K562 (cell line): ENCODE data around the gene C12orf75. TPM values are rescaled to one million over a fixed set of nuclear protein-coding genes. Genes with fewer than 3 reads are reported as not detected.

ENCODE experiments used
- ATAC-seq: fragments of 200-7000 bp; cut with Tn5 transposase; 3 replicates; pipeline ENCODE4 v1.9.1; 2020; ENCODE audit warnings: moderate library complexity
- BruUV-seq: library from RNA; stranded (reverse); fragments of 400-500 nt; replicated peaks from 2 replicates; lab custom pipeline; 2021; lab: Mats Ljungman, UMichigan
- CTCF ChIA-PET: fragments of 300-600 bp; formaldehyde crosslinking; extraction: SDS; loops from one replicate; lab custom pipeline; 2021; ENCODE audit warnings: low intra/inter-chr PET ratio; lab: Yijun Ruan, JAX
- POLR2A ChIA-PET: fragments of 300-600, 350-650 bp; sonication (Branson Sonifier 250); formaldehyde crosslinking; extraction: SDS; loops from one replicate; lab custom pipeline; 2021; ENCODE audit warnings: antibody characterized with exemption, inconsistent platforms; lab: Yijun Ruan, JAX
- DNase-seq, 4 experiments: peaks; one replicate each; pipeline versions ENCODE4 v3.0.0 to v3.0.0-alpha.2; 2011 to 2018; ENCODE audit warnings: low spot score in 3 of 4, mixed read lengths in 3 of 4; ENCODE audit errors: extremely low read depth in 1 of 4
- FAIRE-seq: peaks from 2 replicates; lab custom pipeline; 2011; peaks lifted over from hg19 to GRCh38; lab: Jason Lieb, UNC
- H2AFZ ChIP-seq: 2 replicates; pipeline ENCODE4 v1.6.0; 2011; ENCODE audit warnings: low read depth, low read length, control low read depth, inconsistent platforms
- H3K27ac ChIP-seq: fragments of 200-600 bp; 3 replicates; pipeline ENCODE4 v1.8.0; 2011; ENCODE audit warnings: low read depth, mild to moderate bottlenecking, control low read depth, inconsistent platforms, low read length, moderate library complexity, mixed read lengths; ENCODE audit errors: extremely low read depth
- H3K27me3 ChIP-seq, 2 experiments: fragments of 300-600 bp in 1 of 2; 2 replicates in 1 of 2; 3 replicates in 1 of 2; pipeline versions ENCODE4 v1.6.0 to v1.8.0; 2011; ENCODE audit warnings: inconsistent platforms in 2 of 2, low read length in 2 of 2, mild to moderate bottlenecking in 1 of 2, mixed read lengths in 1 of 2, moderate library complexity in 1 of 2; ENCODE audit not compliant: control insufficient read depth in 2 of 2, insufficient read depth in 2 of 2
- H3K36me3 ChIP-seq: fragments of 300-600 bp; 3 replicates; pipeline ENCODE4 v1.8.0; 2011; ENCODE audit warnings: mild to moderate bottlenecking, low read length, inconsistent platforms; ENCODE audit not compliant: control insufficient read depth, insufficient read depth
- H3K4me1 ChIP-seq, 2 experiments: fragments of 200-600 bp in 1 of 2; replicated peaks in 1 of 2; 2 replicates in 1 of 2; 3 replicates in 1 of 2; pipeline versions ENCODE4 v1.5.1 to v1.8.0; 2011; ENCODE audit warnings: inconsistent platforms in 2 of 2, low read length in 2 of 2, mild to moderate bottlenecking in 1 of 2, mixed read lengths in 1 of 2, moderate library complexity in 1 of 2; ENCODE audit not compliant: control insufficient read depth in 2 of 2, insufficient read depth in 2 of 2
- H3K4me2 ChIP-seq: 2 replicates; pipeline ENCODE4 v1.6.1; 2011; ENCODE audit warnings: low read length, control low read depth, inconsistent platforms, mixed read lengths; ENCODE audit not compliant: insufficient read depth
- H3K4me3 ChIP-seq: fragments of 200-600 bp; sonication (generic), shearing (Covaris generic); 2 replicates; pipeline ENCODE4 v1.5.1; 2016; ENCODE audit warnings: control low read depth, inconsistent platforms
- H3K79me2 ChIP-seq: fragments of 200-600 bp; 3 replicates; pipeline ENCODE4 v1.8.0; 2011; ENCODE audit warnings: low read length, inconsistent platforms; ENCODE audit not compliant: control insufficient read depth, insufficient read depth
- H3K9ac ChIP-seq, 2 experiments: 2 replicates each; pipeline versions ENCODE4 v1.6.0 to v1.6.1; 2011; ENCODE audit warnings: low read depth in 2 of 2, low read length in 2 of 2, control low read depth in 1 of 2, inconsistent platforms in 1 of 2, mild to moderate bottlenecking in 1 of 2, mixed read lengths in 1 of 2; ENCODE audit not compliant: insufficient read depth in 1 of 2
- H3K9me1 ChIP-seq: one replicate; pipeline ENCODE4 v1.6.0; 2011; ENCODE audit warnings: inconsistent platforms, mild to moderate bottlenecking, low read length, moderate library complexity; ENCODE audit not compliant: control insufficient read depth, insufficient read depth
- H3K9me3 ChIP-seq: replicated peaks from 2 replicates; pipeline ENCODE4 v1.5.1; 2011; ENCODE audit warnings: low read depth, low read length, inconsistent platforms; ENCODE audit not compliant: control insufficient read depth, insufficient read depth
- H4K20me1 ChIP-seq: replicated peaks from 2 replicates; pipeline ENCODE4 v1.6.1; 2011; ENCODE audit warnings: low read length, inconsistent platforms, mixed read lengths; ENCODE audit not compliant: control insufficient read depth, insufficient read depth
- CC2D1A ChIP-seq: fragments of 450-650 bp; IDR thresholded peaks from 2 replicates; pipeline ENCODE4 v1.6.1; 2017; ENCODE audit warnings: mild to moderate bottlenecking
- GABPB1 ChIP-seq: sonication (generic); formaldehyde crosslinking; IDR thresholded peaks from 2 replicates; pipeline ENCODE4 v1.8.0; 2022; ENCODE audit warnings: mild to moderate bottlenecking, missing genetic modification reagents
- HNRNPUL1 ChIP-seq: fragments of 200-400 bp; formaldehyde crosslinking; IDR thresholded peaks from 2 replicates; pipeline ENCODE4 v1.6.1; 2017; ENCODE audit warnings: low read length
- MTA1 ChIP-seq: fragments of 450-650 bp; IDR thresholded peaks from 2 replicates; pipeline ENCODE4 v1.6.1; 2017; ENCODE audit warnings: borderline replicate concordance
- ZNF212 ChIP-seq: fragments of 450-650 bp; formaldehyde crosslinking; IDR thresholded peaks from 2 replicates; pipeline ENCODE4 v1.4.0; 2020; ENCODE audit warnings: mild to moderate bottlenecking
- WGBS: fragments of 100-300 bp; shearing (Covaris generic); methylation state at CpG from one replicate; pipeline ENCODE4 v1.1.6; 2016; ENCODE audit warnings: low coverage, mixed read lengths; ENCODE audit not compliant: insufficient coverage; ENCODE audit errors: missing lambda C conversion rate; 5-methylcytosine and 5-hydroxymethylcytosine counted together
- in situ Hi-C: fragments of 300-500 bp; cut with MboI; formaldehyde crosslinking; loops from 4 replicates; pipeline ENCODE4 v1.15.0; 2018; ENCODE audit warnings: inconsistent platforms, mixed read lengths
- intact Hi-C: fragments of 100-400 bp; cut with micrococcal nuclease; formaldehyde crosslinking; loops from 2 replicates; pipeline ENCODE4 v1.14.2; 2022
- polyA plus RNA-seq, 8 experiments: library from polyadenylated mRNA; depleted of rRNA in 4 of 8; stranded (reverse) in 5 of 8; unstranded in 3 of 8; fragments of >200 nt; fragmentation: Nextera tagmentation in 2 of 8; fragmentation: Illumina TruSeq in 1 of 8; extraction: Ambion mirVana in 2 of 8; extraction: Trizol in 1 of 8; gene quantifications; 2 replicates each; pipeline versions ENCODE4 v1.2.1 to v1.2.3, GENCODE V29; 2011 to 2014; ENCODE audit warnings: inconsistent platforms in 1 of 8, missing spikeins in 1 of 8
- total RNA-seq, 7 experiments: library from RNA; depleted of rRNA in 6 of 7; stranded (reverse); fragments of >200 nt in 6 of 7; fragmentation: Illumina TruSeq in 2 of 7; extraction: Trizol in 2 of 7; gene quantifications; 2 replicates each; pipeline versions ENCODE4 v1.2.1 to v1.2.3, GENCODE V29; 2011 to 2021; ENCODE audit warnings: low replicate concordance in 1 of 7
- TF ChIP-seq, protein P1 (sequence below), 2 experiments: fragments of 450-650 bp in 1 of 2; sonication (generic) in 1 of 2; formaldehyde crosslinking in 1 of 2; IDR thresholded peaks; 2 replicates each; pipeline versions ENCODE4 v1.7.1 to v1.9.0; 2016 to 2022; ENCODE audit warnings: inconsistent platforms in 1 of 2, mild to moderate bottlenecking in 1 of 2, missing genetic modification reagents in 1 of 2
- TF ChIP-seq, protein P2 (sequence below): fragments of 450-650 bp; IDR thresholded peaks from 2 replicates; pipeline ENCODE4 v1.6.1; 2017; ENCODE audit warnings: mild to moderate bottlenecking, moderate library complexity

Gene C12orf75
- total and polyA plus RNA-seq, 9 of the 15 experiments (the other 6 are each of a cell fraction or from before 2014, with no cell fraction given), result 0.06 to 0.82 (median 0.26) TPM; not detected in 3

DNA sequence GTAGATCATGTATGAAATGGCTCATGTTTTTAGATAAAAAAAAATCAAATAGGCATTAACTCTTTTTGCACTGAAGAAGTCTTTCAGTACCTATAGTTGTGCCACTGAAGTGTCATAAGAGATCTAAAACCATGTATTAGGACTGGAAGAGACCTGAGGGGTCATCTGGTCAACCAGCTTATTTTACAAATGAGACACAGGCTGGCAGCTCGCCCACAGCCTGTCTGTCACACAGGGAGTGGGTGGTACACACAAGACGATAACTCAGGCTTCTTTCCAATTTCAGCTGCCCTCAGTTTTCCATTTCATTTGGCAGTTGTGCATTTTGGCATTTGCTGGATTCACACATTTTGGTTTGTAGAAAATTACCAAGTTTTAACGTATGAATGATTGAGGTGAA lies 34.7 kb downstream of the C12orf75 start:
- no TSS peak for BruUV-seq
- no peaks in the 10 kb centered on the region for H3K9me3 ChIP-seq
- no peak overlapping the region for H3K9ac ChIP-seq
- H3K36me3 ChIP-seq, result no peaks in the 10 kb centered on the region
- H3K4me3 ChIP-seq, result no peak overlapping the region
- H3K27ac ChIP-seq, result no peak overlapping the region
- no peak for ATAC-seq
- DNase-seq, result no peak
- intact Hi-C loops (no loop called here), in situ Hi-C loops (no loop called here)
- no peak overlapping the region for H3K4me2 ChIP-seq
- CTCF ChIA-PET, result no interaction called here
- H3K27me3 ChIP-seq, result peaks cover 0 to 4% of the 10 kb centered on the region in 2 experiments; a peak in 3 of 5 replicates
- H3K9me1 ChIP-seq, result no peaks in the 10 kb centered on the region
- POLR2A ChIA-PET, result no interaction called here
- FAIRE-seq, result no peak
- H2AFZ ChIP-seq, result no peak overlapping the region
- H3K4me1 ChIP-seq, result no peaks in the 10 kb centered on the region
- WGBS, result 2% methylated on average over 3 of the region's 3 CpGs
- no peaks in the 10 kb centered on the region for H4K20me1 ChIP-seq
- no peaks in the 10 kb centered on the region for H3K79me2 ChIP-seq
- TF ChIP-seq, protein P1, sequence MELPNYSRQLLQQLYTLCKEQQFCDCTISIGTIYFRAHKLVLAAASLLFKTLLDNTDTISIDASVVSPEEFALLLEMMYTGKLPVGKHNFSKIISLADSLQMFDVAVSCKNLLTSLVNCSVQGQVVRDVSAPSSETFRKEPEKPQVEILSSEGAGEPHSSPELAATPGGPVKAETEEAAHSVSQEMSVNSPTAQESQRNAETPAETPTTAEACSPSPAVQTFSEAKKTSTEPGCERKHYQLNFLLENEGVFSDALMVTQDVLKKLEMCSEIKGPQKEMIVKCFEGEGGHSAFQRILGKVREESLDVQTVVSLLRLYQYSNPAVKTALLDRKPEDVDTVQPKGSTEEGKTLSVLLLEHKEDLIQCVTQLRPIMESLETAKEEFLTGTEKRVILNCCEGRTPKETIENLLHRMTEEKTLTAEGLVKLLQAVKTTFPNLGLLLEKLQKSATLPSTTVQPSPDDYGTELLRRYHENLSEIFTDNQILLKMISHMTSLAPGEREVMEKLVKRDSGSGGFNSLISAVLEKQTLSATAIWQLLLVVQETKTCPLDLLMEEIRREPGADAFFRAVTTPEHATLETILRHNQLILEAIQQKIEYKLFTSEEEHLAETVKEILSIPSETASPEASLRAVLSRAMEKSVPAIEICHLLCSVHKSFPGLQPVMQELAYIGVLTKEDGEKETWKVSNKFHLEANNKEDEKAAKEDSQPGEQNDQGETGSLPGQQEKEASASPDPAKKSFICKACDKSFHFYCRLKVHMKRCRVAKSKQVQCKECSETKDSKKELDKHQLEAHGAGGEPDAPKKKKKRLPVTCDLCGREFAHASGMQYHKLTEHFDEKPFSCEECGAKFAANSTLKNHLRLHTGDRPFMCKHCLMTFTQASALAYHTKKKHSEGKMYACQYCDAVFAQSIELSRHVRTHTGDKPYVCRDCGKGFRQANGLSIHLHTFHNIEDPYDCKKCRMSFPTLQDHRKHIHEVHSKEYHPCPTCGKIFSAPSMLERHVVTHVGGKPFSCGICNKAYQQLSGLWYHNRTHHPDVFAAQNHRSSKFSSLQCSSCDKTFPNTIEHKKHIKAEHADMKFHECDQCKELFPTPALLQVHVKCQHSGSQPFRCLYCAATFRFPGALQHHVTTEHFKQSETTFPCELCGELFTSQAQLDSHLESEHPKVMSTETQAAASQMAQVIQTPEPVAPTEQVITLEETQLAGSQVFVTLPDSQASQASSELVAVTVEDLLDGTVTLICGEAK (IDR thresholded peaks at IDR 0.05), result no peak
- TF ChIP-seq, protein P1 (CRISPR knock-in tag; IDR thresholded peaks at IDR 0.05), result no peak
- no peak for TF ChIP-seq GABPB1 (CRISPR knock-in tag)
- no peak for TF ChIP-seq HNRNPUL1
- TF ChIP-seq CC2D1A, result no peak
- TF ChIP-seq MTA1, result no peak
- no peak for TF ChIP-seq ZNF212
- TF ChIP-seq, protein P2, sequence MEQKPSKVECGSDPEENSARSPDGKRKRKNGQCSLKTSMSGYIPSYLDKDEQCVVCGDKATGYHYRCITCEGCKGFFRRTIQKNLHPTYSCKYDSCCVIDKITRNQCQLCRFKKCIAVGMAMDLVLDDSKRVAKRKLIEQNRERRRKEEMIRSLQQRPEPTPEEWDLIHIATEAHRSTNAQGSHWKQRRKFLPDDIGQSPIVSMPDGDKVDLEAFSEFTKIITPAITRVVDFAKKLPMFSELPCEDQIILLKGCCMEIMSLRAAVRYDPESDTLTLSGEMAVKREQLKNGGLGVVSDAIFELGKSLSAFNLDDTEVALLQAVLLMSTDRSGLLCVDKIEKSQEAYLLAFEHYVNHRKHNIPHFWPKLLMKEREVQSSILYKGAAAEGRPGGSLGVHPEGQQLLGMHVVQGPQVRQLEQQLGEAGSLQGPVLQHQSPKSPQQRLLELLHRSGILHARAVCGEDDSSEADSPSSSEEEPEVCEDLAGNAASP, result no peak
